T-helper 17 cell (primary cell): ENCODE measurements around the gene TMEM245. TPM values are rescaled to one million over a fixed set of nuclear protein-coding genes. Genes with fewer than 3 reads are reported as not detected.

ENCODE experiments used
- ATAC-seq: fragments of 150-1000 bp; cut with Tn5 transposase; 2 replicates; pipeline ENCODE4 v1.10.0; 2021; ENCODE audit warnings: mild to moderate bottlenecking, moderate library complexity
- DNase-seq, 3 donors: peaks; one replicate each; pipeline versions ENCODE4 v3.0.0 to v3.0.0-alpha.2; 2020 to 2021
- H3K9me3 ChIP-seq: one replicate; pipeline ENCODE4 v1.7.0; 2013; ENCODE audit warnings: low read length, mild to moderate bottlenecking; ENCODE audit not compliant: control insufficient read depth, poor library complexity, severe bottlenecking
- H3K27ac Mint-ChIP-seq: one replicate; pipeline ENCODE4 v1.8.0; 2022; ENCODE audit warnings: mild to moderate bottlenecking, moderate library complexity, mixed read lengths
- H3K27me3 Mint-ChIP-seq: one replicate; pipeline ENCODE4 v1.8.0; 2022; ENCODE audit warnings: mixed read lengths
- H3K36me3 Mint-ChIP-seq: one replicate; pipeline ENCODE4 v1.8.0; 2022; ENCODE audit warnings: low read depth, mixed read lengths
- H3K4me1 Mint-ChIP-seq: one replicate; pipeline ENCODE4 v1.8.0; 2022; ENCODE audit warnings: mild to moderate bottlenecking, mixed read lengths
- H3K4me3 Mint-ChIP-seq: one replicate; pipeline ENCODE4 v1.8.0; 2022; ENCODE audit warnings: mild to moderate bottlenecking, moderate library complexity, mixed read lengths
- total RNA-seq, 4 donors: library from RNA in 2 of 4; stranded (reverse) in 2 of 4; gene quantifications; one replicate each; pipeline ENCODE4 v1.2.3 and lab custom pipeline; 2022 to 2026

TMEM245 gene
- total RNA-seq, 2 donors from 2014 or later, result 26.8 to 28.2 TPM

GRCh38 chr9:109122726-109123621 is 3.2 kb upstream of the TMEM245 start:
- Mint-ChIP-seq H3K4me1 (peaks cover 9% of the 10 kb centered on the region), H3K36me3 (no peaks in the 10 kb centered on the region), H3K4me3 (no peak overlapping the region), H3K27me3 (peaks cover 6% of the 10 kb centered on the region), H3K27ac (no peak overlapping the region)
- no peak for ATAC-seq
- H3K9me3 ChIP-seq, result no peaks in the 10 kb centered on the region
- no peak for DNase-seq

- Mint-ChIP-seq H3K27me3 (peaks cover 6% of the 10 kb centered on the region), H3K27ac (no peak overlapping the region), H3K4me3 (no peak overlapping the region), H3K36me3 (no peaks in the 10 kb centered on the region), H3K4me1 (peaks cover 23% of the 10 kb centered on the region)
- no peaks in the 10 kb centered on the region for H3K9me3 ChIP-seq
- ATAC-seq (no peak), DNase-seq (no peak)
Measured at GRCh38 chr9:109121232-109121796, 1.6 kb upstream of the TMEM245 start.

- no peaks in the 10 kb centered on the region for H3K9me3 ChIP-seq
- ATAC-seq, result no peak
- H3K36me3 Mint-ChIP-seq, result no peaks in the 10 kb centered on the region
- H3K4me3 Mint-ChIP-seq, result peak overlapping the region; percentile 94
- DNase-seq, result no peak
- no peak overlapping the region for H3K27ac Mint-ChIP-seq
- H3K27me3 Mint-ChIP-seq, result peaks cover 6% of the 10 kb centered on the region
- peaks cover 26% of the 10 kb centered on the region for H3K4me1 Mint-ChIP-seq
Measured at GRCh38 chr9:109120204-109120789, 550 bp upstream of the TMEM245 start.

DNA sequence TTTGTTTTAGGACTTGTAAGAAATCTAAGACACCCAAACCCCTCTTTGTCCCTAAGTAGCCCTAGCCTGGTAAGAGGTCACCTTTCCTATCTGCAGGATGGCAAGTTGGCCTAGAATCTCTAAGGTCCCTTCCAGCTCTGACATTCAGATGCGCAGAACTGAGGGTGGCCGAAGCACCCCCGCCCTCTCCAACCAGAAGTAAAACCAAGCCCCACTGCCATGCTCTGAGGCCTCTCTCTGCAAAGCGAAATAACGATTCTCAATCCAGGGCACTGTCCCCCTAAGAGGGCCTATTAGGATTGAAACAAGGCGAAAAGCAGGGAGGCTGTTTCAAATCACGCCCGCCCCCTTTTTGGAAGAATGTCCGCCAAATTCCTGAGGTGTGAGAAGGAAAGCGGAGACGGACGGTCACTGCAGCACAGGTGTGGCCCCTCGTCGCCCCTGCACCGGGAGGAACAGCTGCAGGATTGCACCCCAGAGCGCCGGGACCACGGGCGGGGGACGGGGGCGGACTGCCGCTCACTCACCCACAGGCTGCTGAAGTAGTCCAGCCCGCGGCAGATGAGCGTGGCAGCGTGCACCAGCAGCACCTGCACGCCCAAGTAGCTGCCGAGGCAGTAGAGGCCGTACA is 824 bp downstream of the TMEM245 start:
- Mint-ChIP-seq H3K4me3 (peak overlapping the region; percentile 94), H3K27me3 (no peaks in the 10 kb centered on the region), H3K4me1 (peaks cover 40% of the 10 kb centered on the region), H3K36me3 (no peaks in the 10 kb centered on the region), H3K27ac (peak overlapping the region; percentile 87)
- no peak for DNase-seq
- ATAC-seq, result no peak
- H3K9me3 ChIP-seq, result no peaks in the 10 kb centered on the region

DNA sequence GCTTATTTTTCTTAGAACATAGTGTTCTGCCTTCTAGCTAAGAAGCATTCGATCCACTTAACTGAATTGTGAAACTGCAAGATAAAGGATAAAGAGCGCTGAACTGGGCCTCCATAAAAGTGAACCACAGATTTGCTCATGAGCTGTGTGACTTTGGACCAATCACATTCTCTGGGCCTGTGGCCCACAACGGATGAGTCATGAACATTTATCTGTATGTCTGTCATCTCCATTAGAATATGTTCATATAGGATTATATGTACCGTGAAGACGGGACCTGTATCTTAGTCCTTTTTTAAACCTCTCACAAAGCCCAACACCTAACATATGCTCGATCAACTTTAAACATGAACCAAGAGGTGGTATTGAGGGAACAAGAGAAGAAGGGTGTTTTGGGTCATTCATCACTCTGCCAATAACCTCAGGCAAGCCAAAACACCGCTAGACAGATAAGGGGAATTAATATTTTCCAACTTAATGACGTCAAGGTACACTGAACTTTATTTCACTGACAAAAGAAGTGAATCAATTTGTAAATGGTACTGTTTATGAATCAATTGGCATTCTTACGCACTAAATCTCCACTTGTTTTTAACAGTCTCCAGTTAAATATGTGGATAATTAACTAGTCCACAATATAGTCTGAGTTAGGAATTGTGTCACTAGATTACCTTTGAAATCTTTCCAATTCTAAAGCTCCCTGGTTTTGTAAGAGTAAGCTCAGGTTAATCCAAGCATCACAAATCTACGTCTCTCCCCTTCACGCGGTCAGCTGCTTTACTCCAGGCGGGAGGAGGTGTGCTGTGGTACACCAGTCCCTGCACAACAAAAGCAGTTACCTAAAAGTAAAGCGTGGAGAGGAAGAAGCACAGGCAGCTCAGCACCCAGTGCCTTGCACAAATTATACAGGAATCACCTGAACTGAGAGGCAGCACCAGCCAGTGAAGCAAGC is 1.6 kb downstream of the TMEM245 start:
- Mint-ChIP-seq H3K4me1 (peaks cover 41% of the 10 kb centered on the region), H3K36me3 (no peaks in the 10 kb centered on the region), H3K27me3 (no peaks in the 10 kb centered on the region), H3K27ac (peak overlapping the region; percentile 87), H3K4me3 (peak overlapping the region; percentile 94)
- peak; percentile 11 for ATAC-seq
- no peaks in the 10 kb centered on the region for H3K9me3 ChIP-seq
- peak in 1 of 3 donors; percentile 35 for DNase-seq

- H3K36me3 Mint-ChIP-seq, result no peaks in the 10 kb centered on the region
- peak overlapping the region; percentile 87 for H3K27ac Mint-ChIP-seq
- H3K27me3 Mint-ChIP-seq, result no peaks in the 10 kb centered on the region
- DNase-seq, result no peak
- ATAC-seq, result no peak
- H3K9me3 ChIP-seq, result no peaks in the 10 kb centered on the region
- peaks cover 50% of the 10 kb centered on the region for H3K4me1 Mint-ChIP-seq
- peak overlapping the region; percentile 50 for H3K4me3 Mint-ChIP-seq
Measured at GRCh38 chr9:109115931-109116526, 3.7 kb downstream of the TMEM245 start.

DNA sequence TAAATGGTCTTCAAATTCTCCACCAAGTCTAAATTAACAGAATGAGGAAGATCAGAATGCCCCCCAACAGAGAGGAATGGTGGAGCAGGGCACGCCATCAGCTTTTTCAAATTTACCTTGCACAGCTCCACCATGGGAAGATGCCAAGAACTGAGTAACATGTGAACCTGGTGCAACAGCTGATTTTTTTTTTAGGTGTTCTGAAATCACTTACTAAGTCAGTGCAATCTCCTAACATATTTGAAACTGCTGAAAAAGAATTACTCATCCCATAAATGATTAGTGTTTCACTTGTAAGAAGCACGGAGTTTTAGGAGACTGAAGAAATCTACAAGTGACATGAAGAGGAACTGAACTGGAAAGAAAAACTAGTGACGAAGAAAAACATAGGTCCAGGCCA is 5.1 kb downstream of the TMEM245 start:
- no peaks in the 10 kb centered on the region for H3K9me3 ChIP-seq
- Mint-ChIP-seq H3K4me1 (peaks cover 62% of the 10 kb centered on the region), H3K27me3 (no peaks in the 10 kb centered on the region), H3K4me3 (peak overlapping the region; percentile 66), H3K27ac (peak overlapping the region; percentile 82), H3K36me3 (no peaks in the 10 kb centered on the region)
- DNase-seq, result no peak
- no peak for ATAC-seq

DNA sequence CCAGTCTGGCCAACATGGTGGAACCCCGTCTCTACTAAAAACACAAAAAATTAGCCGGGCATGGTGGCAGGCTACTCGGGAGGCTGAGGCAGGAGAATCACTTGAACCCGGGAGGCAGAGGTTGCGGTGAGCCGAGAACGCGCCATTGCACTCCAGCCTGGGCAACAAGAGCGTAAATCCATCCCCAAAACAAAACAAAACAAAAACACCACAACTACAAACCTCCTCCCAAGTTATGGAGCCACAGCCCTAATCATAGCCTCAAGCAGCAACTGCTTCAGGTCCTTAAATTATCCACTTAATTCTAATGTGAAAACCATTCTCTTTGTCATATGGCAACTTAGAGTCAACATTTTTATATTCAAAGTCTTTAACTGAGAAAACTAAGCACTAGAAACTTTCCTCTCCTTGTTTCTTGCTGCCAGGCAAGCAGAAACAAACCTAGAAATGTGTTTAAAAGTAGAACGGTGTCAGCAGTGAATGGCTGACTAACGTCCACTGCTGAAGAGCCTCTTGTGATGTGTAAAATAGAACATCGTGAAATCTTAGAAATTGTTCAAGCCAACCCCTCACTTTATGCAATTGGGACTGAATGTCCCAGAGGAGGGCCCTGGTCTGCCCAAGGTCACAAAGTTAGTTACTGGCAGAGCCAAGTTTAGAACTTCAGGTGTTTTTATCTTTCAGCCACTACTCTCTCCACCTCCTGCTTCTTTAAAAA is 5.7 kb downstream of the TMEM245 start:
- Mint-ChIP-seq H3K4me3 (peak overlapping the region; percentile 66), H3K4me1 (peaks cover 62% of the 10 kb centered on the region), H3K36me3 (no peaks in the 10 kb centered on the region), H3K27ac (peak overlapping the region; percentile 82), H3K27me3 (no peaks in the 10 kb centered on the region)
- no peaks in the 10 kb centered on the region for H3K9me3 ChIP-seq
- ATAC-seq (no peak), DNase-seq (no peak)

GRCh38 chr9:109113254-109113653 is 6.5 kb downstream of the TMEM245 start:
- Mint-ChIP-seq H3K4me1 (peaks cover 58% of the 10 kb centered on the region), H3K27me3 (no peaks in the 10 kb centered on the region), H3K36me3 (no peaks in the 10 kb centered on the region), H3K4me3 (no peak overlapping the region), H3K27ac (peak overlapping the region; percentile 82)
- no peak for ATAC-seq
- no peaks in the 10 kb centered on the region for H3K9me3 ChIP-seq
- no peak for DNase-seq

DNA sequence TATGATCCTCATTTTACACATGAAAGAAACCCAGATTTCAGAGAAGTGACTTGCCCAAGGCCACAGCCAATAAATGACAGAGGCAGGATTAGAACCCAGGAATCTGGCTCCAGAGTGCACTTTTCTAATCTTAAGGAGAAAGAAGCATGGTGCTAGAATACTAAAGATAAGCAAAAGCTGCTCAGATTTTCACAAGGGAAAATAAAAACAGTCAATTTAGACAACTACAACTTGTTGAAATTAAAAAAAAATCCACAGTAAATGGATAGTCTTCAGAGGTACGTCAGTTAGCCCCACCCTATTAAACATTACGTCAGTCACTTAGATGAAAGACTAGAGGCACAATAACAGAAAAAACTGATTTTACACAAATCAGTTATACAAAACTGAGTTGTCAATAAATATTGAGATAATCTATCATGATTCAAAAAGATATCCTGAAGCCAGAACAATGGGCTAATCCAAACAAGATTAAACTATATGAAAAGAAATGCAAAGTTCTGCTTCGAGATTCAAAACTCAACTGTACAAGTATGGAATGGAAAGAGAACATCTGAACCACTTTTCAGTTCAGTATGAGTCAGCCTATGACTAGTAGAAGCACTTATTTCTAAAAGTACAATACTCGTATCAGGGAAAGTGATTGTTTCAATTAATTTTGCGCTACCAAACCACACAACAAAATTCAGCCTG is 9.3 kb downstream of the TMEM245 start:
- H3K9me3 ChIP-seq, result no peaks in the 10 kb centered on the region
- ATAC-seq (peak; percentile 87), DNase-seq (no peak)
- Mint-ChIP-seq H3K27me3 (no peaks in the 10 kb centered on the region), H3K27ac (peak overlapping the region; percentile 99), H3K36me3 (no peaks in the 10 kb centered on the region), H3K4me1 (peaks cover 50% of the 10 kb centered on the region), H3K4me3 (peak overlapping the region; percentile 83)

GRCh38 chr9:109109967-109110328 is 9.8 kb downstream of the TMEM245 start:
- H3K27ac Mint-ChIP-seq, result peak overlapping the region; percentile 99
- no peaks in the 10 kb centered on the region for H3K27me3 Mint-ChIP-seq
- ATAC-seq (no peak), DNase-seq (no peak)
- peaks cover 47% of the 10 kb centered on the region for H3K4me1 Mint-ChIP-seq
- no peaks in the 10 kb centered on the region for H3K36me3 Mint-ChIP-seq
- no peaks in the 10 kb centered on the region for H3K9me3 ChIP-seq
- no peak overlapping the region for H3K4me3 Mint-ChIP-seq
